ENCODE data around the gene VPS29.
"Not testable (repeated sequence)": the region's sequence is repeated elsewhere in the genome, so short reads cannot be mapped to it uniquely, and the experiment has no call there.

Gene VPS29

GRCh38 chr12:110545812-110546211 is 43.9 kb upstream of the VPS29 start:
- in situ Hi-C loops (cut with MboI; ENCODE audit: low sequenced_read_pairs, unreplicated experiment) = no loop called here
- DNase-seq (ENCODE audit: low spot score) = no peak
- no peak for TF ChIP-seq CTCF (IDR thresholded peaks at IDR 0.05; ENCODE audit: borderline replicate concordance, control extremely low read depth, extremely low read depth, insufficient read depth, missing control alignments)

- DNase-seq (ENCODE audit: low spot score); in situ Hi-C loops (cut with MboI; ENCODE audit: low sequenced_read_pairs, unreplicated experiment): not testable (repeated sequence)
Observed at GRCh38 chr12:110545259-110545658, 43.3 kb upstream of the VPS29 start.

GRCh38 chr12:110543965-110544364 is 42.1 kb upstream of the VPS29 start:
- in situ Hi-C loops (cut with MboI; ENCODE audit: low sequenced_read_pairs, unreplicated experiment) = no loop called here
- DNase-seq (ENCODE audit: low spot score) = no peak
- no peak for TF ChIP-seq CTCF (IDR thresholded peaks at IDR 0.05; ENCODE audit: borderline replicate concordance, control extremely low read depth, extremely low read depth, insufficient read depth, missing control alignments)

DNA sequence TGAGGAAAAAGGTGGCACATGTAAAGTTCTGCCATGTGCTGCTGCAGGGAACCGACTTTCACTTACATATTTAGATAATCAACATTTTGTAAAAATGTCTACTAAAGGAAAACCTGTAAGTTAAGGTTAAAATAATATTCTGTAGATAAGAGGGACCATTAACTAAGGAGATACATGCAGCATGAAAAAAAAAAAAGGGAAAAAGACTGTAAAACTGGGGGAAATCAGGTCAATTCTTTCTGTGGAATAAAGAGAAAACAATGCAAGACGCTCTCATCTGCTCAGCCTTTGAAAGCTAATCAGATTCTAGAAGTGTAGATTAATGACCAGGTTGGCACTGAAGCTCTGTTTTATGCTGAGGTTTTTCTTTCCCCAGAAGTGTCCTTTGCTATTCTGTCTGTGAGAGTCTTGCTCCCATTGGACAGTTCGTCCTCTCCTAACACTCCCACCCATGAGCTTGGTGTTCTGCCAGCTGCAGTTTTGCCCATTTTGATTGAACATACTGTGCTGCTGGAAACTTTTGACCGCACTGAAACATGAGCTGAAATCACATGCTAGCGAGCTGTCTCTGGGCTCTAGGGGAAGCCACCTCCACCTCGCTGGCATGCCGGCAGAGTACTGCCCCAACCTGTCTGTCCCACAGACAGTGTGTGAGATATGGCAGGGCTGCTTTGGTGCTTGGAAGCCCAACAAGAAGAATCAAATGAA is 41.5 kb upstream of the VPS29 start:
- no peak for DNase-seq (ENCODE audit: low spot score)
- TF ChIP-seq CTCF (IDR thresholded peaks at IDR 0.05; ENCODE audit: borderline replicate concordance, control extremely low read depth, extremely low read depth, insufficient read depth, missing control alignments) = no peak
- in situ Hi-C loops (cut with MboI; ENCODE audit: low sequenced_read_pairs, unreplicated experiment) = no loop called here

DNA sequence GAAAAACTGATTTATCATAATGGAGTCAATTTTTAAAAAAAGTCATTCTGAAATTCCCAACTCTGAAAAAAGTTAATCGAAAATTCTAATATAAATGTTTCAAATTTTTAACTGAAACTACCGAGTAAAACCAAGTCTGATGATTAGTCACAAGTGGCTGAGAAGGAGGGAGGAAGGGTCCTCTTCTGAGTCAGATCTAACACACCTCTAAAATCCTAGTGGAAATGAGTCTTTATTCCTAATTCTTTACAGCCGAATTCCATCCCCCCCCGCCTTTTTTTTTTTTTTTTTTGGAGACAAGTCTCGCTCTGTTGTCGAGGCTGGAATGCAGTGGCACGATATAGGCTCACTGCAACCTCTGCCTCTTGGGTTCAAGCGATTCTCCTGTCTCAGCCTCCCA is 38.1 kb upstream of the VPS29 start:
- TF ChIP-seq CTCF (IDR thresholded peaks at IDR 0.05; ENCODE audit: borderline replicate concordance, control extremely low read depth, extremely low read depth, insufficient read depth, missing control alignments) = no peak
- no peak for DNase-seq (ENCODE audit: low spot score)
- in situ Hi-C loops (cut with MboI; ENCODE audit: low sequenced_read_pairs, unreplicated experiment) = no loop called here

GRCh38 chr12:110538869-110539622 is 37.1 kb upstream of the VPS29 start:
- DNase-seq (ENCODE audit: low spot score) = no peak
- in situ Hi-C loops (cut with MboI; ENCODE audit: low sequenced_read_pairs, unreplicated experiment) = no loop called here
- no peak for TF ChIP-seq CTCF (IDR thresholded peaks at IDR 0.05; ENCODE audit: borderline replicate concordance, control extremely low read depth, extremely low read depth, insufficient read depth, missing control alignments)

All from GM13976 (cell line).